Mononuclear cell (primary cell): ENCODE results near the gene MPPED1. TPM values are rescaled to one million over a fixed set of nuclear protein-coding genes. Genes with fewer than 3 reads are reported as not detected.

Experiments
- H3K27me3 ChIP-seq: 2 replicates; pipeline ENCODE4 v1.6.0; 2011; ENCODE audit warnings: low read length, control low read depth; ENCODE audit not compliant: insufficient read depth
- H3K4me1 ChIP-seq: 2 replicates; pipeline ENCODE4 v1.5.1; 2011; ENCODE audit warnings: mild to moderate bottlenecking, low read length, control low read depth; ENCODE audit not compliant: insufficient read depth
- H3K4me3 ChIP-seq: 2 replicates; pipeline ENCODE4 v1.5.1; 2011; ENCODE audit warnings: mild to moderate bottlenecking, low read length, moderate library complexity
- H3K9me3 ChIP-seq: 2 replicates; pipeline ENCODE4 v1.5.1; 2011; ENCODE audit warnings: low read depth, mild to moderate bottlenecking, control low read depth, low read length
- total RNA-seq: library from RNA; depleted of rRNA; stranded (reverse); fragments of >200 nt; gene quantifications from one replicate; pipeline ENCODE4 v1.2.3, GENCODE V29; 2012

MPPED1 gene
- total RNA-seq, result not detected

- Histone ChIP-seq H3K4me3 (no peak within 1 kb of the TSS), H3K9me3 (no peaks in the 10 kb centered on the region), H3K4me1 (no peaks in the 10 kb centered on the region), H3K27me3 (peaks cover 30% of the 10 kb centered on the region)
Measured at GRCh38 chr22:43411869-43412807, at the start of gene MPPED1. Gene MPPED1, plus strand, starts transcription at chr22:43412014. Its CDS starts 12,972 bp downstream, at chr22:43424986.

- no peaks in the 10 kb centered on the region for H3K9me3 ChIP-seq
- H3K4me1 ChIP-seq, result no peaks in the 10 kb centered on the region
- H3K27me3 ChIP-seq, result peaks cover 3% of the 10 kb centered on the region
- H3K4me3 ChIP-seq, result no peak overlapping the region
Measured at GRCh38 chr22:43363315-43364168, 48.3 kb upstream of the MPPED1 start.

GRCh38 chr22:43364169-43364435 lies 47.7 kb upstream of the MPPED1 start:
- Histone ChIP-seq H3K4me3 (no peak overlapping the region), H3K4me1 (no peaks in the 10 kb centered on the region), H3K9me3 (no peaks in the 10 kb centered on the region), H3K27me3 (peaks cover 3% of the 10 kb centered on the region)

GRCh38 chr22:43365715-43366440 lies 45.9 kb upstream of the MPPED1 start:
- no peaks in the 10 kb centered on the region for H3K9me3 ChIP-seq
- H3K4me3 ChIP-seq, result no peak overlapping the region
- peaks cover 3% of the 10 kb centered on the region for H3K27me3 ChIP-seq
- H3K4me1 ChIP-seq, result no peaks in the 10 kb centered on the region

- Histone ChIP-seq H3K27me3 (peaks cover 12% of the 10 kb centered on the region), H3K4me1 (no peaks in the 10 kb centered on the region), H3K9me3 (no peaks in the 10 kb centered on the region), H3K4me3 (no peak overlapping the region)
Measured at GRCh38 chr22:43370036-43370435, 41.8 kb upstream of the MPPED1 start.

- no peak overlapping the region for H3K4me3 ChIP-seq
- peaks cover 18% of the 10 kb centered on the region for H3K27me3 ChIP-seq
- H3K9me3 ChIP-seq, result no peaks in the 10 kb centered on the region
- peaks cover 14% of the 10 kb centered on the region for H3K4me1 ChIP-seq
Measured at GRCh38 chr22:43375951-43376455, 35.8 kb upstream of the MPPED1 start.

- Histone ChIP-seq H3K9me3 (no peaks in the 10 kb centered on the region), H3K4me1 (peaks cover 20% of the 10 kb centered on the region), H3K27me3 (peaks cover 18% of the 10 kb centered on the region), H3K4me3 (no peak overlapping the region)
Measured at GRCh38 chr22:43376765-43377547, 34.9 kb upstream of the MPPED1 start.

GRCh38 chr22:43377548-43377895 lies 34.3 kb upstream of the MPPED1 start:
- Histone ChIP-seq H3K4me3 (no peak overlapping the region), H3K9me3 (no peaks in the 10 kb centered on the region), H3K27me3 (peaks cover 18% of the 10 kb centered on the region), H3K4me1 (peaks cover 20% of the 10 kb centered on the region)

- H3K9me3 ChIP-seq, result no peaks in the 10 kb centered on the region
- H3K4me1 ChIP-seq, result peaks cover 20% of the 10 kb centered on the region
- no peak overlapping the region for H3K4me3 ChIP-seq
- peaks cover 18% of the 10 kb centered on the region for H3K27me3 ChIP-seq
Measured at GRCh38 chr22:43377896-43378704, 33.7 kb upstream of the MPPED1 start.

GRCh38 chr22:43381693-43382092 lies 30.1 kb upstream of the MPPED1 start:
- Histone ChIP-seq H3K4me1 (peaks cover 26% of the 10 kb centered on the region), H3K27me3 (peaks cover 9% of the 10 kb centered on the region), H3K9me3 (no peaks in the 10 kb centered on the region), H3K4me3 (no peak overlapping the region)

- peaks cover 6% of the 10 kb centered on the region for H3K27me3 ChIP-seq
- H3K4me3 ChIP-seq, result no peak overlapping the region
- peaks cover 12% of the 10 kb centered on the region for H3K4me1 ChIP-seq
- H3K9me3 ChIP-seq, result no peaks in the 10 kb centered on the region
Measured at GRCh38 chr22:43384863-43385262, 27.0 kb upstream of the MPPED1 start.

GRCh38 chr22:43385770-43386641 lies 25.8 kb upstream of the MPPED1 start:
- Histone ChIP-seq H3K9me3 (no peaks in the 10 kb centered on the region), H3K4me1 (peaks cover 12% of the 10 kb centered on the region), H3K4me3 (no peak overlapping the region), H3K27me3 (peaks cover 6% of the 10 kb centered on the region)

- peaks cover 6% of the 10 kb centered on the region for H3K4me1 ChIP-seq
- no peak overlapping the region for H3K4me3 ChIP-seq
- peaks cover 6% of the 10 kb centered on the region for H3K27me3 ChIP-seq
- H3K9me3 ChIP-seq, result no peaks in the 10 kb centered on the region
Measured at GRCh38 chr22:43387815-43388214, 24.0 kb upstream of the MPPED1 start.
